ENCODE results near the gene ADGRL2. TPM values are rescaled to one million over a fixed set of nuclear protein-coding genes. Genes with fewer than 3 reads are reported as not detected.

The ADGRL2 gene
- polyA plus RNA-seq, 1 donor (not counting 4 experiments of a cell fraction or from before 2014, with no cell fraction given): 6.6 TPM

GRCh38 chr1:81813691-81814090 is 13.0 kb downstream of the ADGRL2 start:
- no peaks in the 10 kb centered on the region for H3K4me1 ChIP-seq (ENCODE audit: control insufficient read depth, extremely low read depth, insufficient read depth, low read length)
- no peaks in the 10 kb centered on the region for H3K9me3 ChIP-seq (ENCODE audit: control insufficient read depth, low read depth, low read length)
- H3K27ac ChIP-seq (ENCODE audit: control insufficient read depth, insufficient read depth, low read length): no peak overlapping the region
- TF ChIP-seq EZH2 (IDR thresholded peaks at IDR 0.05; ENCODE audit: low read length): no peak
- no peak for FAIRE-seq
- H3K4me2 ChIP-seq (ENCODE audit: control insufficient read depth, extremely low read depth, insufficient read depth, low read depth, low read length): no peak overlapping the region
- no peak overlapping the region for H3K9ac ChIP-seq (ENCODE audit: control insufficient read depth, extremely low read depth, insufficient read depth, low read length)
- H3K36me3 ChIP-seq (ENCODE audit: control insufficient read depth in 2 of 2, extremely low read depth in 1 of 2, insufficient read depth in 2 of 2, low read length in 2 of 2): no peaks in the 10 kb centered on the region
- no peaks in the 10 kb centered on the region for H3K79me2 ChIP-seq (ENCODE audit: control insufficient read depth, insufficient read depth, low read length)
- no peaks in the 10 kb centered on the region for H3K9me1 ChIP-seq (ENCODE audit: control insufficient read depth, extremely low read depth, insufficient read depth, low read length)
- dilution Hi-C loops (cut with MboI; ENCODE audit: extremely low pct_ligation_motif_present, low sequenced_read_pairs): no loop called here
- H3K27me3 ChIP-seq (ENCODE audit: control insufficient read depth, extremely low read depth, insufficient read depth, low read length): no peaks in the 10 kb centered on the region
- DNase-seq (ENCODE audit: low read depth, low spot score): no peak
- no peak overlapping the region for H3K4me3 ChIP-seq (ENCODE audit: control insufficient read depth in 2 of 3, extremely low read depth in 1 of 3, insufficient read depth in 2 of 3, low read depth in 1 of 3, low read length in 3 of 3)
- H4K20me1 ChIP-seq (ENCODE audit: control insufficient read depth, extremely low read depth, insufficient read depth, low read length): no peaks in the 10 kb centered on the region
- no peak overlapping the region for H2AFZ ChIP-seq (ENCODE audit: control insufficient read depth, low read length)

GRCh38 chr1:81819613-81820012 is 18.9 kb downstream of the ADGRL2 start:
- Histone ChIP-seq H3K79me2 (ENCODE audit: control insufficient read depth, insufficient read depth, low read length) (no peaks in the 10 kb centered on the region), H3K4me2 (ENCODE audit: control insufficient read depth, extremely low read depth, insufficient read depth, low read depth, low read length) (no peak overlapping the region), H3K9me1 (ENCODE audit: control insufficient read depth, extremely low read depth, insufficient read depth, low read length) (no peaks in the 10 kb centered on the region), H3K4me3 (ENCODE audit: control insufficient read depth in 2 of 3, extremely low read depth in 1 of 3, insufficient read depth in 2 of 3, low read depth in 1 of 3, low read length in 3 of 3) (no peak overlapping the region), H2AFZ (ENCODE audit: control insufficient read depth, low read length) (no peak overlapping the region), H3K27me3 (ENCODE audit: control insufficient read depth, extremely low read depth, insufficient read depth, low read length) (no peaks in the 10 kb centered on the region), H3K36me3 (ENCODE audit: control insufficient read depth in 2 of 2, extremely low read depth in 1 of 2, insufficient read depth in 2 of 2, low read length in 2 of 2) (no peaks in the 10 kb centered on the region), H3K9ac (ENCODE audit: control insufficient read depth, extremely low read depth, insufficient read depth, low read length) (no peak overlapping the region), H3K9me3 (ENCODE audit: control insufficient read depth, low read depth, low read length) (no peaks in the 10 kb centered on the region), H4K20me1 (ENCODE audit: control insufficient read depth, extremely low read depth, insufficient read depth, low read length) (no peaks in the 10 kb centered on the region), H3K4me1 (ENCODE audit: control insufficient read depth, extremely low read depth, insufficient read depth, low read length) (no peaks in the 10 kb centered on the region), H3K27ac (ENCODE audit: control insufficient read depth, insufficient read depth, low read length) (no peak overlapping the region)
- no peak for FAIRE-seq
- TF ChIP-seq EZH2 (IDR thresholded peaks at IDR 0.05; ENCODE audit: low read length) (no peak), CTCF (optimal IDR thresholded peaks at IDR 0.05 in 1 of 3, IDR thresholded peaks at IDR 0.05 in 1 of 3, conservative IDR thresholded peaks at IDR 0.05 in 1 of 3; ENCODE audit: extremely low read depth in 1 of 3, insufficient read depth in 2 of 3, low read length in 3 of 3) (no peak)
- no peak for DNase-seq (ENCODE audit: low read depth, low spot score)
- dilution Hi-C loops (cut with MboI; ENCODE audit: extremely low pct_ligation_motif_present, low sequenced_read_pairs): no loop called here

- no peak for TF ChIP-seq EZH2 (IDR thresholded peaks at IDR 0.05; ENCODE audit: low read length)
- TF ChIP-seq CTCF (optimal IDR thresholded peaks at IDR 0.05 in 1 of 3, IDR thresholded peaks at IDR 0.05 in 1 of 3, conservative IDR thresholded peaks at IDR 0.05 in 1 of 3; ENCODE audit: extremely low read depth in 1 of 3, insufficient read depth in 2 of 3, low read length in 3 of 3): no peak
- H3K79me2 ChIP-seq (ENCODE audit: control insufficient read depth, insufficient read depth, low read length): no peaks in the 10 kb centered on the region
- no peaks in the 10 kb centered on the region for H3K36me3 ChIP-seq (ENCODE audit: control insufficient read depth in 2 of 2, extremely low read depth in 1 of 2, insufficient read depth in 2 of 2, low read length in 2 of 2)
- H4K20me1 ChIP-seq (ENCODE audit: control insufficient read depth, extremely low read depth, insufficient read depth, low read length): no peaks in the 10 kb centered on the region
- H3K4me1 ChIP-seq (ENCODE audit: control insufficient read depth, extremely low read depth, insufficient read depth, low read length): no peaks in the 10 kb centered on the region
- H3K4me3 ChIP-seq (ENCODE audit: control insufficient read depth in 2 of 3, extremely low read depth in 1 of 3, insufficient read depth in 2 of 3, low read depth in 1 of 3, low read length in 3 of 3): no peak overlapping the region
- no peak overlapping the region for H3K4me2 ChIP-seq (ENCODE audit: control insufficient read depth, extremely low read depth, insufficient read depth, low read depth, low read length)
- FAIRE-seq (no peak), DNase-seq (ENCODE audit: low read depth, low spot score) (no peak)
- dilution Hi-C loops (cut with MboI; ENCODE audit: extremely low pct_ligation_motif_present, low sequenced_read_pairs): no loop called here
- H3K9me1 ChIP-seq (ENCODE audit: control insufficient read depth, extremely low read depth, insufficient read depth, low read length): no peaks in the 10 kb centered on the region
- no peak overlapping the region for H3K9ac ChIP-seq (ENCODE audit: control insufficient read depth, extremely low read depth, insufficient read depth, low read length)
- no peak overlapping the region for H2AFZ ChIP-seq (ENCODE audit: control insufficient read depth, low read length)
- no peaks in the 10 kb centered on the region for H3K9me3 ChIP-seq (ENCODE audit: control insufficient read depth, low read depth, low read length)
- H3K27ac ChIP-seq (ENCODE audit: control insufficient read depth, insufficient read depth, low read length): no peak overlapping the region
- no peaks in the 10 kb centered on the region for H3K27me3 ChIP-seq (ENCODE audit: control insufficient read depth, extremely low read depth, insufficient read depth, low read length)
Observed at GRCh38 chr1:81820765-81821164, 20.0 kb downstream of the ADGRL2 start.

All from keratinocyte (primary cell).